Measurements from ENCODE around the gene KLHL6.

GRCh38 chr3:183536238-183536880 is 19.1 kb downstream of the KLHL6 start:
- TF ChIP-seq GATA2 (IDR thresholded peaks at IDR 0.05; ENCODE audit: low read depth, low read length), result no peak
- no peak for TF ChIP-seq GATA3 (IDR thresholded peaks at IDR 0.05; ENCODE audit: low read depth, low read length)

All from SH-SY5Y (cell line).